Hematopoietic multipotent progenitor cell treated with erythropoietin and hydrocortisone succinate and interleukin-3 and kit ligand, for 8 days (in vitro differentiated cells): ENCODE measurements around the gene DIO3.
"Not testable (repeated sequence)": the region's sequence is repeated elsewhere in the genome, so short reads cannot be mapped to it uniquely, and the experiment has no call there.

Experiments used
- DNase-seq: peaks from one replicate; pipeline ENCODE4 v3.0.0-alpha.2; 2015

DIO3 gene

DNA sequence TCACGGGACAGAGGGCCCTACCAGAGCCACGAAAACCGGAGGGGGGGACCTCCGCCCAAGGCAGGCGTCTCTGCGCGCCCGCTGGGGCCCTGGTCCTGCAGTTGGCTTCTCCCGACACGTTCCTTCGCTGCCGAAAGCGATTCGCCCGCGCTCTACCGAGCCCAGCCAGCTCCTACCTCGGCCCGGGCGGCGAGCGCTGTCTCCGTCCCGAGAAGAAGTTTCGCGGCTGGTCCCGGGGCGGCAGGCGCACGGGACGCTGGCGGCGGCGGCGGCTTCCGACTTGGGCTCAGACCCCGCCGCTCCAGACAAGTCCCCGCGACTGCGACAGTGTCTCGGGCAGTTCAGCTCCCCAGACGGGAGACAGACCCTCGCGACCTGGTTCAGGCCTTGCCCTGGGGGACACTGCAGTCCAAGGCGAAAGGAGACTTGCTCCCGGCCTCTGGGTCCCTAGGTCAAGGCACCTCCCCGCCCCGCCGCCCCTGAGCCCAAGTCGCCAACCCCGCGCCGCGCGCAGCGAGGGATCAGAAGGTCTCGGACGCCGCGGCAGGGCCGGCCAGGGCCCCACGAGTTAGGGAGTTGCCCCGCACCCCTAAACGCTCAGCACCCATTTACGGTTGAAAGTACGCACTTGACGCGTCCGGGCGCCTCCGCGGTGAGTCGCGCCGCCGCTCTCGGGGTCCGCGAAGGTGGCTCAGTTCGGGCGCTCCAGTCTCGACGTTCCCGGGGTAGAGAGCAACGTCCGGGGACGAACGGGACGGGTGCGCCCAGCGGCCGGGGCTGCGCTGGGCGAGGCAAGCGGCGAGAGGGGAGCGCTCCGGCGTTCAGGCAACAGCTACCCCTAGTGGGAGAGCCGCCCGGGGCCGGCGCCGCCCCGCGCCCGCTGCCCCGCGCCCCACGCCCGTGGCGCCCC lies 1.4 kb upstream of the DIO3 start:
- no peak for DNase-seq

DNA sequence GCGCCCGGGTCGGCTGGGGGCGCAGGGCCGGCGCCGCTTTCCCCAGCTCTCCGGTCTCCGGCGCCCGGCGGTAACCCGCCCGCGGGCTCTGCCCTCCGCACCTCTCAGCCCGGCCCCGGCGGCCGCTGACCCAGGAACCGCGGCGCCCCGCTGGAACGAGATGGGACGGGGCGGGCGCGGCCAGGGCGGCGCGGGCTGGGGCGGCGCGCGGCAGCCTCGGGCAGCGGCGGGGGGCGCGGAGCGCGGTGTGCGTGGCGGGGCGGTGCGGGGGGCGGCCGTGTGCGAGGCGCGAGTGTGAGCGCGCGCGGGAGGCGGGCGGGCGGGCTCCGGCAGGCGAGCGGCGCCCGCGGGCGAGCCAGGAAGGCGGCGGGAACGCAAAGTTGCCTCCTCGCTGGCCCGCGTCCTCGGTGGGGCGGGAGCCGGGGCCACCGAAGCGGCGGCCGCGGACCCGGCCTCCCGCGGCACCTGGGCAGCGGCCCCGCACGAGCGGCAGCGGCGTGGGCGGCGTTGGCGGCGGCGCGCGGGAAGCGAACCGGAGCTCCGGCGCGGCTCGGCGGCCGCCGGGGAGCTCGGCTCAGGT lies 671 bp upstream of the DIO3 start:
- no peak for DNase-seq

DNA sequence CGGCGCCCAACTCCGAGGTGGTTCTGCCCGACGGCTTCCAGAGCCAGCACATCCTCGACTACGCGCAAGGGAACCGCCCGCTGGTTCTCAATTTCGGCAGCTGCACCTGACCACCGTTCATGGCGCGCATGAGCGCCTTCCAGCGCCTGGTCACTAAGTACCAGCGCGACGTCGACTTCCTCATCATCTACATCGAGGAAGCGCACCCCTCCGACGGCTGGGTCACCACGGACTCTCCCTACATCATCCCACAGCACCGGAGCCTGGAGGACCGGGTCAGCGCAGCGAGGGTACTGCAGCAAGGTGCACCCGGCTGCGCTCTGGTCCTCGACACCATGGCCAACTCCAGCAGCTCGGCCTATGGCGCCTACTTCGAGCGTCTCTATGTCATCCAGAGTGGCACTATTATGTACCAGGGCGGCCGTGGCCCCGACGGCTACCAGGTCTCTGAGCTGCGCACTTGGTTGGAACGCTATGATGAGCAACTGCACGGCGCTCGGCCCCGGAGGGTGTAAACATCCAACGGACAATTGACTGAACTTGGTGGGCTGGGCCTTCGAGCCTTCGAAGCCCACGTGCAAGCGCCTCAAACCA lies 699 bp downstream of the DIO3 start:
- no peak for DNase-seq

DNA sequence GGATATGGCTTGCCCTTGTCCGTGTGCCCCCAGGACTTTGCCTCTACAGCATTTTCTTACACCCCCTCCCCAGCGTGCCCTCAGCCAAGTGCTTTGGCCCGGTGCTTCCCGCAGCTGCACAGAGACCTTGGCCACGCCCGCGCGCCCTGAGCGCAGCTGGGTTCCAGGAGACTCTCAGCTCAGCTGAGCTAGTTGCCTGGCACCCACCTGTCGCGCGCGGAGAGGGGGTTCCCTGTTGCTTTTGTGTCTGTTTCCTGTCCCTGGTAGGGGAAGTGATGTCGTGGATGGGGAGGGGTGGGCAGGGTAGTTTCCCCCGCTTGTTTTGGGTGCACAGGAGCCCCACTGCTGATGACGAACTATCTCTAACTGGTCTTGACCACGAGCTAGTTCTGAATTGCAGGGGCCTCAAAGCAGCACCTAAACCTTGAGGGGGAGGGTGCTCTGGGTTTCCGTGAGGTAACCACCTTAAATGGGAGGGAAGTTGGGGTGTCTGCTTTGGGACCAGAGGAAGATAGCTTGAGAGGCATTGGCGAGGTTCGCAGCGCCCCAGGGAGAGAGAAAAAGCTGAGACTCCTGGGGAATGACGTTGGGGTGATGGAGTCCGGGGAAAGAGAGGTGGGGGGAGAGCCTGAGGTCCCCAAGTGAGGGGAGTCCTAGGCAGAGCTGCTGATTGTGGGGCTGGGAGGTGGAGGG lies 1.5 kb downstream of the DIO3 start:
- no peak for DNase-seq

GRCh38 chr14:101563352-101563653 lies 2.0 kb downstream of the DIO3 start:
- no peak for DNase-seq

GRCh38 chr14:101563654-101564443 lies 2.6 kb downstream of the DIO3 start:
- DNase-seq = no peak

DNA sequence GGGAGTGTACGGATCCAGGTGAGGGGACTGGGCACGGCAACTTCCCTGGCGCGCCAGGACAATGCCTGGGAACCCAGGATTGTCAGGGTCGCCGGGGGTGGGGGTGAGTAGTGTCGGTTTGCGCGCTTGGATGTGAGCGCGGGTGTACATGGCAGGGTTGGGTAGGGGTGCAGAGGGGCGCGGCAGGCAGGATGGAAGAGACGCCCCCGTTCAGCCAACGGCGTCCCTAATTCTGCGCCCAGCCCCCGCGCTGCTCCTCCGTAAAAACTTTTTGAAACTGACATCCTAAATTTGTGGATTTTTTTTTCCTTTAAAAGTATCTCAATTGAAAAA lies 3.1 kb downstream of the DIO3 start:
- DNase-seq = no peak

- DNase-seq = no peak
These were observed 3.8 kb downstream of the DIO3 start for GRCh38 chr14:101564819-101565698.

GRCh38 chr14:101567252-101567651 lies 6.0 kb downstream of the DIO3 start:
- DNase-seq = no peak

GRCh38 chr14:101571004-101571403 lies 9.7 kb downstream of the DIO3 start:
- no peak for DNase-seq

- not testable (repeated sequence) for DNase-seq
These were observed 11.2 kb downstream of the DIO3 start for GRCh38 chr14:101572526-101572925.

- DNase-seq = no peak
These were observed 12.0 kb downstream of the DIO3 start for GRCh38 chr14:101573289-101573688.

- no peak for DNase-seq
These were observed 14.3 kb downstream of the DIO3 start for GRCh38 chr14:101575581-101575980.

GRCh38 chr14:101577221-101577909 lies 16.1 kb downstream of the DIO3 start:
- DNase-seq = no peak

- DNase-seq = no peak
These were observed 17.2 kb downstream of the DIO3 start for GRCh38 chr14:101578489-101578888.

- DNase-seq = no peak
These were observed 18.2 kb downstream of the DIO3 start for GRCh38 chr14:101579372-101580080.

DNA sequence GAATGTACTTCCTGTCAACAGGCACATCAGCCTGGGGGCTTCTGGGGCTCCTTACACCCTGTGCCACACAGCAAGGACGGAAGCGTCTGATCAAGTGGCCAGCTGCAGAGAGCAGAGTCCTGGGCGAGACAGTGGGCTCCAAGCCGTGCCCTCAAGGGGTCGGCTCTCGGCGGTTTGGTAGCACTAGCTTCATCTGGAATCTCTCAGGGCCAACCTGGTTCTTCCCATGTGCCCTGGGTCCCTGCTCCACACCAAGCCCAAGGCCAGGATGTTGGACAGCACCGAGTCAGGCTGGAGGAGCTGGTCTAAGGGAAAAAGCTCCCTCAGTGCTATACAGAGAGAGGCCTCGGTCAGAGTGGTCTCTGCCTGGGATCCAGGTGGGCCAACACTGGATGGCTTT lies 20.5 kb downstream of the DIO3 start:
- DNase-seq = no peak

GRCh38 chr14:101582294-101582693 lies 21.0 kb downstream of the DIO3 start:
- no peak for DNase-seq

DNA sequence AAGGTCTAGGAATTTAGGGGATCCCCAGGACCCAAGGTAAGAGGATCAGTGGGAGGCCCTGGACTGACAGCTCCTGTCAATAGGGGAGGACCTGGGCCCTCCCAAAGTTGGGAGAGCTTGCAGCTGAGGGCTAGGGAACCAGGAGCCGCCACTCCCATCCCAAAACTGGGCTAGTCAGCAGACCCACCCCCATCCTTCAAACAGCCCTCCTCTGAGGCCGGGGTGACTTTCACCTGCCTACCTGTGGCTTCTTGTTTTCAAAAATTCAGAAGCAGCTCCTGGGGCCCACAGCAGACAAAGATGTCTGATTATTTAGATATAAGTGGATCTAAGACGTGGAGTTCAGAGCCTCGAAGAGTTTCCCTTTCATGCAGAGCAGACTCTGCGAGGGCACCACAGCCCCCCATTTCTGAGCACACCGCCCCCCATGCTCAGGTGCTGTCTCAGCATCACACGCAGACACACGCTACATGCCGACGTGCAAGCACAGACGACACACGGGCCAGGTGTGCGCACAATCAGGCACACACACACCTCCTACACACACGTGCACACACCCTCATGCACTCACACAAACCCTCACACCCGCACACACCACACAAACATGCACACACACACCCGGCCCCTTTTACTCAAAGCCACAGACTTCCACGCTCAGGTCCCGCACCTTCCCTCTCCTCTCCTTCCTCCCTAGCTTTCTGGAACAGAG lies 21.9 kb downstream of the DIO3 start:
- DNase-seq = no peak

GRCh38 chr14:101583715-101584054 lies 22.4 kb downstream of the DIO3 start:
- DNase-seq = no peak
